Mesenchymal stem cell (in vitro differentiated cells and primary cell): ENCODE results near the gene DDX27.

Experiments used
- DNase-seq: peaks from one replicate; pipeline ENCODE4 v3.0.0-alpha.2; 2013
- H2AFZ ChIP-seq: one replicate; pipeline ENCODE4 v1.6.1; 2013; ENCODE audit warnings: low read depth, mild to moderate bottlenecking, control low read depth, inconsistent platforms, low read length, moderate library complexity
- H2AK5ac ChIP-seq: 2 replicates; pipeline ENCODE4 v1.6.1; 2013; ENCODE audit warnings: low read length, moderate library complexity, mild to moderate bottlenecking, inconsistent platforms; ENCODE audit not compliant: severe bottlenecking
- H2BK120ac ChIP-seq: one replicate; pipeline ENCODE4 v1.6.1; 2013; ENCODE audit warnings: low read depth, mild to moderate bottlenecking, inconsistent platforms, low read length, moderate library complexity
- H2BK12ac ChIP-seq, 2 experiments: one replicate each; pipeline ENCODE4 v1.6.1; 2013; ENCODE audit warnings: inconsistent platforms in 2 of 2, low read length in 2 of 2, mild to moderate bottlenecking in 2 of 2, moderate library complexity in 2 of 2, control low read depth in 1 of 2
- H2BK15ac ChIP-seq: one replicate; pipeline ENCODE4 v1.6.1; 2013; ENCODE audit warnings: mild to moderate bottlenecking, low read depth, inconsistent platforms; ENCODE audit not compliant: poor library complexity, severe bottlenecking
- H2BK5ac ChIP-seq: 2 replicates; pipeline ENCODE4 v1.6.1; 2013; ENCODE audit warnings: low read depth, mild to moderate bottlenecking, low read length, control low read depth, inconsistent platforms; ENCODE audit not compliant: poor library complexity, severe bottlenecking
- H3K14ac ChIP-seq, 2 experiments: one replicate each; pipeline ENCODE4 v1.6.1; 2013; ENCODE audit warnings: inconsistent platforms in 2 of 2, low read length in 2 of 2, control low read depth in 1 of 2, mild to moderate bottlenecking in 1 of 2, moderate library complexity in 1 of 2
- H3K18ac ChIP-seq, 2 experiments: one replicate each; pipeline ENCODE4 v1.6.1; 2013; ENCODE audit warnings: inconsistent platforms in 2 of 2, low read length in 2 of 2, control low read depth in 1 of 2, low read depth in 1 of 2, mild to moderate bottlenecking in 1 of 2
- H3K23ac ChIP-seq, 2 experiments: one replicate each; pipeline ENCODE4 v1.6.1; 2013; ENCODE audit warnings: inconsistent platforms in 2 of 2, low read length in 2 of 2, mild to moderate bottlenecking in 2 of 2, moderate library complexity in 2 of 2, control low read depth in 1 of 2
- H3K27ac ChIP-seq: 2 replicates; pipeline ENCODE4 v1.5.1; 2013; ENCODE audit warnings: mild to moderate bottlenecking, moderate library complexity, low read length, control low read depth, inconsistent platforms; ENCODE audit not compliant: poor library complexity, severe bottlenecking
- H3K27me3 ChIP-seq, 2 experiments: 2 replicates each; pipeline versions ENCODE4 v1.6.1 to v1.7.0; 2013; ENCODE audit warnings: low read length in 2 of 2, mild to moderate bottlenecking in 2 of 2, moderate library complexity in 2 of 2, control low read depth in 1 of 2, inconsistent platforms in 1 of 2; ENCODE audit not compliant: control insufficient read depth in 1 of 2, insufficient read depth in 1 of 2
- H3K36me3 ChIP-seq, 2 experiments: 2 replicates each; pipeline versions ENCODE4 v1.6.1 to v1.7.0; 2013; ENCODE audit warnings: low read length in 2 of 2, control low read depth in 1 of 2, inconsistent platforms in 1 of 2, low read depth in 1 of 2, mild to moderate bottlenecking in 1 of 2; ENCODE audit not compliant: insufficient read depth in 2 of 2, control insufficient read depth in 1 of 2
- H3K4ac ChIP-seq, 2 experiments: one replicate each; pipeline ENCODE4 v1.6.1; 2013; ENCODE audit warnings: inconsistent platforms in 2 of 2, low read length in 2 of 2, mild to moderate bottlenecking in 2 of 2, moderate library complexity in 2 of 2, control low read depth in 1 of 2, low read depth in 1 of 2
- H3K4me1 ChIP-seq: 2 replicates; pipeline ENCODE4 v1.6.1; 2013; ENCODE audit warnings: low read depth, low read length, control low read depth; ENCODE audit not compliant: control insufficient read depth, insufficient read depth
- H3K4me2 ChIP-seq: 2 replicates; pipeline ENCODE4 v1.6.1; 2013; ENCODE audit warnings: low read length, mild to moderate bottlenecking, inconsistent platforms; ENCODE audit not compliant: poor library complexity, severe bottlenecking
- H3K4me3 ChIP-seq, 2 experiments: 2 replicates each; pipeline versions ENCODE4 v1.5.1 to v1.7.0; 2013; ENCODE audit warnings: low read length in 2 of 2, mild to moderate bottlenecking in 2 of 2, control low read depth in 1 of 2, low read depth in 1 of 2; ENCODE audit not compliant: insufficient read depth in 1 of 2
- H3K79me1 ChIP-seq: replicated peaks from 2 replicates; pipeline ENCODE4 v1.6.1; 2013; ENCODE audit warnings: mild to moderate bottlenecking, control low read depth, low read length, inconsistent platforms; ENCODE audit not compliant: poor library complexity, severe bottlenecking
- H3K9ac ChIP-seq: 2 replicates; pipeline ENCODE4 v1.7.0; 2013; ENCODE audit warnings: mild to moderate bottlenecking, low read length, moderate library complexity
- H3K9me3 ChIP-seq: 2 replicates; pipeline ENCODE4 v1.7.0; 2013; ENCODE audit warnings: mild to moderate bottlenecking, low read length; ENCODE audit not compliant: control insufficient read depth
- H4K8ac ChIP-seq: one replicate; pipeline ENCODE4 v1.6.1; 2013; ENCODE audit warnings: inconsistent platforms, mild to moderate bottlenecking, low read length, moderate library complexity
- H4K91ac ChIP-seq: one replicate; pipeline ENCODE4 v1.6.1; 2013; ENCODE audit warnings: mild to moderate bottlenecking, low read length, inconsistent platforms
- WGBS: methylation state at CpG from one replicate; pipeline ENCODE4 v1.1.7; 2013; ENCODE audit warnings: mixed read lengths; 5-methylcytosine and 5-hydroxymethylcytosine counted together

DDX27 gene

DNA sequence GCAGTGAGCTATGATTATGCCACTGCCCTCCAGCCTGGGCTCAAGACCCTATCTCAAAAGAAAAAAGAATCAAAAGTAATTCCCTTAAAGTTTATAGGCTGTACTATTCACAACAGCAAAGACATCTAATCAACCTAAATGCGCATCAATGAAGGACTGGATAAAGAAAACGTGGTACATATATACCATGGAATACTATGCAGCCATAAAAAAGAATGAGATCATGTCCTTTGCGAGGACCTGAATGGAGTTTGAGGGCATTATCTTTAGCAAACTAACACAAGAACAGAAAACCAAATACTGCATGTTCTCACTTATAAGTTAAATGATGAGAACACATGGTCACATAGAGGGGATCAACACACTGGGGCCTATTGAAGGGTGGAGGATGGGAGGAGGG is 42.0 kb downstream of the DDX27 start:
- Histone ChIP-seq H2AFZ (no peak overlapping the region), H3K4ac (no peak overlapping the region), H3K23ac (no peak overlapping the region), H2AK5ac (no peak overlapping the region), H2BK12ac (no peak overlapping the region), H3K14ac (no peak overlapping the region), H3K9ac (no peak overlapping the region), H3K9me3 (no peaks in the 10 kb centered on the region), H2BK15ac (no peak overlapping the region), H3K4me1 (peaks cover 1% of the 10 kb centered on the region), H2BK5ac (no peak overlapping the region), H2BK120ac (no peak overlapping the region), H3K79me1 (peaks cover 30% of the 10 kb centered on the region), H4K91ac (no peak overlapping the region), H3K36me3 (peaks cover 47 to 93% of the 10 kb centered on the region in 2 experiments), H3K4me3 (no peak overlapping the region), H3K27me3 (no peaks in the 10 kb centered on the region), H3K4me2 (no peak overlapping the region), H3K27ac (no peak overlapping the region), H4K8ac (no peak overlapping the region), H3K18ac (no peak overlapping the region)
- WGBS, result 100% methylated on average over 3 of the region's 3 CpGs
- DNase-seq, result no peak

DNA sequence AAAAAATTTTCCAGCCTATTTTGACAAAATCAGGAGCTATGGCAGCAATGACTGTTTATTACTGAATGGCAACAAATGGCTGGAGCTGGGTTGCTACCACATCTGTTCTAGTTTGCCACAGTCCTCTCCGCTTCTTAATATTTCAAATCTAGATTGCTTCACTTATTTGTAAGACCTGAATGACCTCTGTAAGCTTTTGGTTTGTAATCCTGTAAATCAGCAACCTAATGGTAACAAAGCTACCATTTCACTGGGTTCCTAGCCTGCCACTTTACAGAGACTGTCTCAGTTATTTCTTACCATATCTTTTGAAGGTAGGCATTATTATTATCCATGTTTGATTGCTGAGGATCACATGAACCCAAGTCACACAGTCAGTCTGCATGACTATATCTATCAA is 43.2 kb downstream of the DDX27 start:
- H3K79me1 ChIP-seq, result peaks cover 23% of the 10 kb centered on the region
- DNase-seq, result no peak
- no peak overlapping the region for H4K8ac ChIP-seq
- H2AFZ ChIP-seq, result no peak overlapping the region
- no CpG with 5 or more reads among the region's 1 CpG for WGBS
- H3K27me3 ChIP-seq, result no peaks in the 10 kb centered on the region
- no peak overlapping the region for H3K9ac ChIP-seq
- no peak overlapping the region for H4K91ac ChIP-seq
- H2BK5ac ChIP-seq, result no peak overlapping the region
- no peak overlapping the region for H2AK5ac ChIP-seq
- no peak overlapping the region for H3K18ac ChIP-seq
- H3K36me3 ChIP-seq, result peaks cover 40 to 88% of the 10 kb centered on the region in 2 experiments
- H3K4me3 ChIP-seq, result no peak overlapping the region
- H3K27ac ChIP-seq, result no peak overlapping the region
- H3K4ac ChIP-seq, result no peak overlapping the region
- H3K14ac ChIP-seq, result no peak overlapping the region
- no peak overlapping the region for H3K4me2 ChIP-seq
- H3K4me1 ChIP-seq, result peaks cover 1% of the 10 kb centered on the region
- no peaks in the 10 kb centered on the region for H3K9me3 ChIP-seq
- H2BK15ac ChIP-seq, result no peak overlapping the region
- no peak overlapping the region for H3K23ac ChIP-seq
- H2BK120ac ChIP-seq, result no peak overlapping the region
- no peak overlapping the region for H2BK12ac ChIP-seq

DNA sequence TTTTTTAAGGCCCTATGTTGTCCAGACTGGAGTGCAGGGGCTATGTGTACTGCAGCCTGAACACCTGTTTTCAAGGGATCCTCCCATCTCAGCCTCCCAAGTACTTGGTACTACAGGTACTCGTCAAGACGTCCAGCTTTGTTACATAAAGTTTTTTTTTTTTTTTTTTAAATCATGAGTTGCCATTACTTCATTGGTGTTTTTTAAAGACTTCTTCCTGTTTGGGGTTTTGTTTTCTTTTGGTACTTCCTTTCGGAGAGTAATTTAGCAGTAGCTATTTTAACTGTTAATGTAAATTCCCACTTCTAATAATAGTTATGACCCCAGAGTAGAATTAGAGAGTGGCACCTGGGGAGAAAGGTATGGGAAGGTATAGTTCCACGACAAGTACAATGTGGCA is 48.1 kb downstream of the DDX27 start:
- no peaks in the 10 kb centered on the region for H3K9me3 ChIP-seq
- no peaks in the 10 kb centered on the region for H3K27me3 ChIP-seq
- H3K4me1 ChIP-seq, result peaks cover 1% of the 10 kb centered on the region
- no peak for DNase-seq
- no peak overlapping the region for H3K9ac ChIP-seq
- no peak overlapping the region for H2AK5ac ChIP-seq
- no peak overlapping the region for H2BK12ac ChIP-seq
- no peak overlapping the region for H3K27ac ChIP-seq
- H4K91ac ChIP-seq, result no peak overlapping the region
- H3K18ac ChIP-seq, result no peak overlapping the region
- peaks cover 30 to 91% of the 10 kb centered on the region in 2 experiments for H3K36me3 ChIP-seq
- H4K8ac ChIP-seq, result no peak overlapping the region
- H2AFZ ChIP-seq, result no peak overlapping the region
- H2BK120ac ChIP-seq, result no peak overlapping the region
- WGBS, result 100% methylated on average over 1 of the region's 4 CpGs
- H3K4me3 ChIP-seq, result no peak overlapping the region
- H3K79me1 ChIP-seq, result peaks cover 19% of the 10 kb centered on the region
- H2BK15ac ChIP-seq, result no peak overlapping the region
- H3K4ac ChIP-seq, result no peak overlapping the region
- no peak overlapping the region for H3K14ac ChIP-seq
- H3K4me2 ChIP-seq, result no peak overlapping the region
- H3K23ac ChIP-seq, result no peak overlapping the region
- H2BK5ac ChIP-seq, result no peak overlapping the region

DNA sequence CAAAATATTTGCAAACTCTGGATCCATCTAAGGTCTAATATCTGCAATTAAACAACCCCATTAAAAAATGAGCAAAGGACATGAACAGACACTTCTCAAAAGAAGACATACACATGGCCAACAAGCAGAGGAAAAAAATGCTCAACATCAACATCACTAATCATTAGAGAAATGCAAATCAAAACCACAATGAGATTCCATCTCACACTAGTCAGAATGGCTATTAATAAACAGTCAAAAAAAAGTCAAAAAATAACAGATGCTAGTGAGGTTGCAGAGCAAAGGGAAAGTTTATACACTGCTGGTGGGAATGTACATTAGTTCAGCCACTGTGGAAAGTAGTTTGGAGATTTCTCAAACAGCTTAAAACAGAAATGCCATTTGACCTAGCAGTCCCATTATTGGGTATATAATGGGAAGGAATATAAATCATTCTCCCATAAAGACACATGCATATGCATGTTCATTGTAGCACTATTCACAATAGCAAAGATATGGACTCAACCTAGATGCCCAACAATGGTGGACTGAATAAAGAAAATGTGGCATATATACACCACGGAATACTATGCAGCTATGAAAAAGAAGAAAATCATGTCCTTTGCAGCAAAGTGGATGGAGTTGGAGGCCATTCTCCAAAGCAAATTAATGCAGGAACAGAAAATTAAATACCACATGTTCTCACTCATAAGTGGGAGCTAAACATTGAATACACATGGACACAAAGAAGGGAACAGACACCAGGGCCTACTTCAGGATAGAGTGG is 49.6 kb downstream of the DDX27 start:
- Histone ChIP-seq H4K91ac (no peak overlapping the region), H2BK15ac (no peak overlapping the region), H3K9ac (peak overlapping the region; percentile 51), H3K14ac (no peak overlapping the region), H3K79me1 (peaks cover 19% of the 10 kb centered on the region), H3K23ac (no peak overlapping the region), H2BK120ac (no peak overlapping the region), H2AK5ac (no peak overlapping the region), H3K4me1 (peaks cover 1% of the 10 kb centered on the region), H4K8ac (no peak overlapping the region), H3K27ac (no peak overlapping the region), H3K4me3 (peak overlapping the region in 1 of 2 experiments; percentile 59), H3K9me3 (no peaks in the 10 kb centered on the region), H2AFZ (no peak overlapping the region), H3K4ac (no peak overlapping the region), H3K27me3 (no peaks in the 10 kb centered on the region), H3K4me2 (no peak overlapping the region), H3K36me3 (peaks cover 29 to 91% of the 10 kb centered on the region in 2 experiments), H2BK12ac (no peak overlapping the region), H3K18ac (no peak overlapping the region), H2BK5ac (no peak overlapping the region)
- no CpG with 5 or more reads among the region's 1 CpG for WGBS
- peak; percentile 92 for DNase-seq
